ENCODE measurements around the gene LONRF2.
A peak's percentile ranks its signal among the peaks of the same experiment; 100 is the strongest.

The LONRF2 gene

GRCh38 chr2:100301881-100302584, 20.3 kb downstream of the LONRF2 start:
- no peak for DNase-seq (ENCODE audit: low read depth in 3 of 3)

DNA sequence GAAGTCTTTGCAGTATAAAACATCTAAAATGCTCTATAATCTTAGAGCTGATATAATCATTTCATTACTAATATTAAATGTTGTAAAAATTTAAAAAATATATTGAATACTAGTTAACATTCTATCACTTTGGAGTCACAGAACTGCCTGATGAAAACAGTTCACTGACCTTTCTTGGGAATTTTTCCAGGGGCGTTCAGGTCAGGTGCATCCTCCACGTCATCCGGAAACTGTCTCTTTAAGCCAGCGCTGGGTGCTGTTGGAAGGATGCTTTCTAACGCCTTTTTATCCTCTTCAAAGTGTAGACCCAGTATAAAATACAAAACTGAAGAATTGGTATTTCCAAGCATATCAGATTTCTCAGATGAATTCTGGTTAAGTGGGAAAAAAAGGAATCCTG, 22.8 kb downstream of the LONRF2 start:
- no peak for DNase-seq (ENCODE audit: low read depth in 3 of 3)

DNA sequence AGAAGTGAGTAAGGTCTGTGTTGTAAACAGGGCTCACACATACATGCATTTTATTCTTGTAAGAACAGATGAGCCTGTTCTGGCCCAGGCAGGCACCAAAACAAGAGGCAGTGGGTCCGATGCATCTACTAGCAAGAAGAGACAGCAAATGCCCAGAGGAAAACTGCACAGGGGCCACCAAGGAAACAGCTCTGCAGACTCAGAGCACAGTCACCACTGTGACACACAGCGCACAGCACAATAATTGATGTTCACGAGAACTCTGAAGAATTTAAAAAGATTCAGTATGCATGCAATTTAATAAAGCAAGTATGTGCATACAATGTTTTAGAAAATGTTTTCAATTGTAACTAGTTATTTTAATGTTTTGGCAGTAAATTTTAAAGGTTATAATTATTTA, 24.8 kb downstream of the LONRF2 start:
- DNase-seq (ENCODE audit: low read depth in 3 of 3), result no peak

DNA sequence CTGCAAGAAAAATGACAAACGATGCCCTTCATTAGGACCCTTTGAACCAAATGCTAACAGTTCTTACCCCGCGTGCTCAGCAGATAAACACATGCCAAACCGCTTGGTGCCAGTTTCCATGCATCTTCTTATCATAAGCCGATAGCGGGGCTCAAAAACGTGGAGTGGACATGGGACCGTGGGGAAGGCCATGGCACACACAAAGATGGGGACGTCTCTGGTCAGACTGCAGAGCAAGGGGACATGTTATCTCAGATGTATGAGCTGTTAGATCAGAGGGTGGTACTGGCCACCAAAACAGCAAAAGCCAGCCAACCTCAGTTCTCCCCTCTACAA, 28.2 kb downstream of the LONRF2 start:
- no peak for DNase-seq (ENCODE audit: low read depth in 3 of 3)

DNA sequence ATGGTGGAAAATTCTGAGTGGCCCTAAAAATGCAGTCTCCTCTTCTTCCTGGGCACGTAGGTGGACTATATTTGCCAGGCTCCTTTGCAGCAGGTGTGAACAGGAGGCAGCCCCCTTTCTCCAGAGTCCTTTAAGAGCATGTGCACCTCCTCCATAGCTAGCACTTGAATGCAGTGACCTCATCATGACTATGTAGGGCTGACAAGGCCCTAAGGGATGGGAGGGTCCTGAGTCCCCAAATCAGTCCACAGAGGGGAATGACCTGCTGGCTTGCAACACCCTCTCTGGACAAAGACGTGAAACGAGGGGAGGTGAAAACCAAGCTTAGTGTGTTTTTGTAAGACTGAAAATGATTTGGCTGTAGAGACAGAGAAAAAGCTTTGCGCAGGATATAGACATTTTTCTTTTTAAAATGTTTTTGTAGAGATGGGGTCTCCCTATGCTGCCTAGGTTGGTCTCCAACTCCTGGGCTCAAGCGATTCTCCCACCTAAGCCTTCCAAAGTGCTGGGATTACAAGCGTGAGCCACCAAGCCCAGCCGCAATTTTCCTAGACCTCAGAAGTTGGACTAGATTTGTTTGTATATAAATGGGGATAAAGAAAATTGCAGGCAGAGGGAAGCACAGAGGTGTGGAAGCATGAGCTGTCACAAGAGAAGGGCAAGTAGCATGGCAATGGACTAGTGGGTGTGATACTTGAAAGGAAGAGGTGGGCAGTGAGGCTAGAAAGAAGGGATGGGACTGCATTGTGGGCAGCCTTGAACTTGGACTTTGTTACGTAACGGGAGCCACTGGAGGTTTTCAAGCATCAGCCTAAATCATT, 28.8 kb downstream of the LONRF2 start:
- no peak for DNase-seq (ENCODE audit: low read depth in 3 of 3)

DNA sequence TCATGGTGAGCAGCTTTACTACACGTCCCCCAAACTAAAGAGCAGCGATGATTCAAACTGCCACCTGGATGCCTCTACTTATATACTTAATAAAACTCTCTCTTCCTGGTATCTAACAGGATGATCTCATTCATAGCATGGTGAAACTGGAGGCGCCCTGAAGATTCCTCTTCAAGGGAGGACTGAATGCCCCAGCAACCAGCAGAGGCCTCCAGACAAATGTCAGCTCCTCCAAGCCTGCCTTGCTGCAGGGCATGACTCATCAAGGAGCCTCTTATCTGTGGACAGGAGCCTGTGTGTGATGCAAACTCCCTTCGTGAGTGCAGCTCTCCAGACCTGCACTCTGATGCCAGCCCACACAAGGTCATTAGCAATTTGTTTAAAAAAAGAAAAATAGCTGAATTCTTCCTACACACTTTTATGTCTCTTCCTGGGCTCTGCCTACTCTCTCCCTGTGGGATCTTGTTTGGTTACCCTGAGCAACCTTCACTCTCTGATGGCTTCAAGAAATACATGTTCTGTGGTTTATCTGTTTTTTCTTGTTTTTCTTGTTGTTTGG, 30.2 kb downstream of the LONRF2 start:
- no peak for DNase-seq (ENCODE audit: low read depth in 3 of 3)

GRCh38 chr2:100291152-100291970, 30.9 kb downstream of the LONRF2 start:
- DNase-seq (ENCODE audit: low read depth in 3 of 3), result peak; percentile 2 to 19 (median 9)

DNA sequence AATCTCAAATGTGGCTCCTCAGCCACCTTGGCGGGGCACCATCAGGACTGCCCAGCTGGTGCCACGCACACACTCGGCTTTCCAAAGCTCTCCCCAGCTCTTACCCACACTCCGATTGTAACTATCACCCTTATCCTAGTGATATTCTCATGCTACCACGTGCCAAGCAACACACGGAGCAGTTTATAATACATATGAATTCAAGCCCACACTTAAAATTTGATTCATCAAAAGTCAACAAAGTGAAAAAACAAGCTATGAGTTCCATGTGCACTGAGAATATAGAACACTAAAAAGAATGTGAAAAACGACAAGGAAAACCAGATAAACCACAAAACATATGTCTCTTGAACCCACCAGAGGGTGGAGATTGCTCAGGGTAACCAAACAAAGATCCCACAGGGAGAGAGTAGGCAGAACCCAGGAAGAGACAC, 31.6 kb downstream of the LONRF2 start:
- no peak for DNase-seq (ENCODE audit: low read depth in 3 of 3)

DNA sequence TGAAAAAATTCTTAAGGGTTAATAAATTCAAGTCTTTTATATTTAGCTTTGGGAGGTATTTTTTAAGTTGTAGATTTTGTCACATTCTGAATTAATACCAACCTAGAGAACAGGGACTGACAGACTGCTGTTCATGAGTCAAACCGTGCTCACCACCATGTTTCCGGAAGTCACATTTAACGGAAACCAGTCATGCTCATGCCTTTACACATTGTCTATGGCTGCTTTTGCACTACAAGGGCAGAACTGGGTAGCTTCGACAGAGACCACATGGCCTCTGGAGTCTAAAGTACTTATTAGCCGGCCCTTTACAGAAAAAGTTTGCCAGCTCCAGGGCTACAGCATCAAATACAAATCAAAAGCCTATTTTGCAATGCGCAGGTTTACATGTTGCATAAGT, 33.3 kb downstream of the LONRF2 start:
- no peak for DNase-seq (ENCODE audit: low read depth in 3 of 3)

DNA sequence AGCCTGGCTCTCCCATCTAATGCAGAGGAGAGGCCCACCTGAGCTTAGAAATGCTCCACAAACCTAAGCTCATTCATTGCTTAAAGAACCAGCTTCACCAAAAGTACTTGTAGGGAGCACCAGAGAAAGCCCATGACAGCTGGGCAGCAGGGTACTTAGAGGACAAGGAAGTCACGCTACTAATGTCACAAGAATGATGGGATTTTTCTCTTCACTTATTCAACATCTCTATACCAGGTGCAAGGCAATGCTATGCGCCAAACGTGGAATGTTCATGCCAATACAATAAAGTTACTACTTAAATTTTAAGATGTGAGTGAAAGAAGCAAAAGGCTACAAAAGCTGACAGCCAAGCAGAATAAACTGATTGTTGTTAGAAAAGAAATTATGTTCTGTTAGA, 36.0 kb downstream of the LONRF2 start:
- DNase-seq (ENCODE audit: low read depth in 3 of 3), result no peak

- no peak for DNase-seq (ENCODE audit: low read depth in 3 of 3)
Measured at GRCh38 chr2:100285691-100286090, 36.6 kb downstream of the LONRF2 start.

DNA sequence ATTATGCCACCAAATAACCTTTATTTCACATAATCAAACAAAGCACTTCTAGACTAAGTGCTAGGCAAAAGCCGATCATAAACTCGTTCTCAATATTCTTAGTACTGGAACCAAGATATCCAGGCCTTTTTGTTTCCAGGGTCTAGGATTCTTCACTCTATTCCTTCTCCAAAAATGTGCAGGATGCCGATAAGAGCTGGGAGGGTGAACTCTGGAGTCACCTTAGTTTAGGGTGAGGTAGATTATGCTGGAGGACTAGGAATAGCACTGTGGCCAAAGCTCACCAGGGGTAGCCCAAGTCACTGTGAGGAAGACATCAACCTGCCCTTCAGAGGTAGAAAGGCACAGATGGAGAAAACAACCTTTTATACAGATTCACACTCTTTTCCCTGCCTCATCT, 37.3 kb downstream of the LONRF2 start:
- no peak for DNase-seq (ENCODE audit: low read depth in 3 of 3)

DNA sequence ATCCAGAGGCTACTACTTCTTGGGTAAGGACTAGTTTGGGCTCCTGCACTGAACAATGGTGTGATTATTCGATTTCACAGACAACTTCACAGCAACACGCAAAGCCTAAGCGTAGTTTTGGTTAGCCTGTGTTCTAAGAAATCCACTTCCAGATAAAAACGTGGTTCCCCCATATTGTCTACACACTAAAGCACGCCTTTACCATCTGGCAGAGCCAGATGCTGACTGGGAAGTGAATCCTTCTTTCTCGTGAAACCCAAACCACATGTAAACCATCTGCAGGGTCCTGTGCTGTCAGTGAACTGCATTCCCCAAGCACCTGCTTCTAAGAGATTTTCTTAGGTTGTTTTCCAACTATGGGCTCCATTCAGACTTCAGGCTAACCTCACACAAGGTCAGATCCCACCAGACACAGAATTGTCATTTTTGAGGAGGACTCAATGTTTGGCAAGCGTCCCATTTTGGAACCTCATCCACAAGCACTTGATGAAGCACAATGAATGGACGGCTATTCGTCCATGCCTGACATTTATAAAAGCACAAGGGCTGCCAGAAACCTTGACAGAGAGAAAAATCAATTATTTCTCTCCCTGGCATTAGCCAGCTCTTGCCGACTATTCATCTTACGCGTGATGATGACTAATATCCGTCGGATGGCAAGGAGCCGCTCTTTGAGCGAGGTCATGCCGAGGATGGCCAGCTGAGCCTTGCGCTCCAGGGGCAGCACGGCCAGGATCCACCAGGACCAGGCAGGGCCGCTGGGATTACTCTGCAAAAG, 38.4 kb downstream of the LONRF2 start:
- DNase-seq (ENCODE audit: low read depth in 3 of 3), result no peak

DNA sequence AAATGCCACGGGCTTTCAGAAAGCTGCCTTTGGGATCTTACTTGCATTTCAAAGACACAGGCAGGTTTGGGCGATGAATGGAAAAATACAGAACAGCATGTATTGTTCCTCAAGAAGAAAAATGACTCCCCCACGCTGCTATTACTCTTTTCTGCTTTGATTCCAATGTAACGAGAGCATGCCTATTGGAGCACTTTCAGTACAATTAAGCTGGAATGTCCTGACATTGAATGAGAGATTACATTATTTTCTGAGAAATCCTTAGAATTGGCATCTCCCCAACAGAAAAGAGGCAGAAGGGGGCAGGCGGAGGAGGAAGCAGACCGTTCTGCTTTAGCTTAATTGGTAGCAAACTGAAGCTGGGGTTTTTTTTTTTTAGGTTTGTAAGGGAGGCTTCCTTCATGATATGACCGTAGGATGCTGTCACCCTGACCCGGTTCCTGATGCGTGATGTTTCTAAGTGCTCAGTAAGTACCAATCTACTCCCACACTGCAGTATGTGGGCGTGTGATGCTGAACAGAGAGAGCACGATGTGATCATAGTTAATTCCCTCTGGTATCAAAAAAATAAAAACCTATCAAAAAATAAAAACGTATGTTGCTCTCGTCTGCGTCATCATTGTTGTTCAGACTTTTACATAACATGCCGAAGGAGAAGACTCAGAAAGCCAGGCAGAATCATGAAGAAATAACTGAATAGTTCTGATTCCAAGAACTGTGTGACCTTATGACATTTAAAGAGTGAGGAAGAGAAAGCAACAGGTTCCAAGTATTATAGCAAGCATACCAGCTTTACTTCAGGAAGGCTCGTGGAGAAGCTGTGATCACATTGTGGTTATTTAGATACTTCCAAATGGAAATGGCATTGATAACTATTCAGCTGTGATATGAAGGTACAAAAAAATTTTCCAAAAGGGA, 40.5 kb downstream of the LONRF2 start:
- DNase-seq (ENCODE audit: low read depth in 3 of 3), result no peak

DNA sequence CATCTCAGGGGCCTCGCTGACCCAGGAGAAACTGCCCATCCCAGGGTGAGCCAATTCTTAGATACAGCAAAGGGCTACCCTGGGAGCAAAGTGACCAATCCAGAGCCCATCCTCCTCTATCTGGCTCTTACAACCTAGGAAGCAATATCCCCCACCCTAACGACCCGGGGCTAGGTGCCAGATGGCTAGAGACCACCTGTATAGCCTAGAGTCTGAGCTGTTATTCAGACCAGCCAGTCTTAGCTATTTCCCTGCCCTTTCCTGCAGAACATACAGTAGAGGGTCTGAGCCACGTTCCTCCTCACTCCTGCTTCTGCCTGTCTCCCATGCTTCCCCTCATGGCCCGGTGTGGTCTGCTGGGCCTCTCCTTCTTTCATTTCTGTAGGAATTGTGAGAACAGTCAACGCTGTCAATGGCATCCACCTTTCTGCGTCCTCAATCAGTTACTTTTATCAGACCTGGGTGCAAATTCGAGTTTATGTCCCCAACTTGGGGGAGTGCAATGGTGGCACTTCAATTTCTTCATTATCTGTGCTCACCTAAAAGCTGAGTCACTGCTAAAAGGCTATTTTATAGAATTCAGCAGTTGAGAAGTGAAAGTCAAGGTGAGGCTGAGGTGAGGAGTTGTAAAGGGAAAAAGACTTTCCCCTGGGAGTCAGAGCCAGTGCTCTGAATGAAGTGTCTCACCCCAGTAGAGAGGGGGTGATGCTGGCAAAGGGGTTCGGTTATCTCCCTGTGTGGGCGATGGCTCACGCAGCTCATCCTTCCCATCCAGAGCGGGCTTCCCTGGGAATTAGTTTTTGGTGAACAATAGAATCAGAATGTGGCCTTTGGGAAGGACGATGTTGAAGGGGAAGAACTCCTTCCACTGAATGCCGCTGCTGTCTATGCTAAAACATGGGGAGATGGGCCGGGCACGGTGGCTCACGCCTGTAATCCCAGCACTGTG, 42.4 kb downstream of the LONRF2 start:
- DNase-seq (ENCODE audit: low read depth in 3 of 3), result no peak

- no peak for DNase-seq (ENCODE audit: low read depth in 3 of 3)
Measured at GRCh38 chr2:100278986-100279385, 43.3 kb downstream of the LONRF2 start.

DNA sequence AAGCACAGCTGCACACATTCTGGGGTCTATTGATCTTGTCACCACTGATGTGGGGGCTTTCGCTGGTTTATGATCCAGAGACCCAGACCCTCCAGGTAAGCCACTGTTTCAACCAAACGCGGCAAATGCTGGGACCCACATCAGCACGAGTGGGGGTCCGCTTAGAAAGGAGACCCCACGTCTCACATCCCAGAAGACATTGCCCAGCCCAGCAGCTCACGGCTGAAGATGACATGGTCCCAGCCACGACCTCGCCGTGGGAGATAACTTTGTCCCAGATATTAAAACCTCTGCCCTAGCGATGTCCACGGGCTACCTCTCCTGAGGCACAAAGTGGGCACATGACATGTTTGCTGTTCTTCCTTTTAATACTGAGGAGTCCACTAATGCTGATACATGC, 43.8 kb downstream of the LONRF2 start:
- DNase-seq (ENCODE audit: low read depth in 3 of 3), result no peak

GRCh38 chr2:100277540-100278207, 44.6 kb downstream of the LONRF2 start:
- no peak for DNase-seq (ENCODE audit: low read depth in 3 of 3)

DNA sequence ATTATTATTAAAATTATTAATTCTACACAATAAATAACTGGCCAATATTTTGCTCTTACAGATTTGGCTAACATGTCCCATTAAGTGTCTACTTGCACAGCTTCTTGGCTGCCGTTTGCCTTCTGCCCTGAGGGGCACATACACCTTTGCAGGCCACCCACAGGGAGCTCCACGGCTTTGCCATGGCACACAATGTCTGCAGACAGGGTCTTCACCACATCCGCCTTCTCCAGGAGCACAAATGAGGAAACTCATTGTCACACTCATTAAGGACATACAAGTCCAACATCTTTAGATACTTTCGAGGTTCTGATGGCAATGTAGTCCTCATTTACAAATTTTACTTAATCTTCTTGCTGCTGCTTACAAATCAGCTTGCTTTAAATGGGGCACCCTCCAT, 45.6 kb downstream of the LONRF2 start:
- no peak for DNase-seq (ENCODE audit: low read depth in 3 of 3)

Measured in stimulated activated CD4-positive, alpha-beta T cell treated with anti-CD3 and anti-CD28 coated beads, TNF-alpha, amount 100 ng/mL, for 4 hours (primary cell).